ENCODE measurements around the gene SPDL1. TPM values are rescaled to one million over a fixed set of nuclear protein-coding genes. Genes with fewer than 3 reads are reported as not detected.
A peak's percentile ranks its signal among the peaks of the same experiment; 100 is the strongest.

Gene SPDL1
- total RNA-seq, 1 experiment from 2014 or later = 51.3 TPM

DNA sequence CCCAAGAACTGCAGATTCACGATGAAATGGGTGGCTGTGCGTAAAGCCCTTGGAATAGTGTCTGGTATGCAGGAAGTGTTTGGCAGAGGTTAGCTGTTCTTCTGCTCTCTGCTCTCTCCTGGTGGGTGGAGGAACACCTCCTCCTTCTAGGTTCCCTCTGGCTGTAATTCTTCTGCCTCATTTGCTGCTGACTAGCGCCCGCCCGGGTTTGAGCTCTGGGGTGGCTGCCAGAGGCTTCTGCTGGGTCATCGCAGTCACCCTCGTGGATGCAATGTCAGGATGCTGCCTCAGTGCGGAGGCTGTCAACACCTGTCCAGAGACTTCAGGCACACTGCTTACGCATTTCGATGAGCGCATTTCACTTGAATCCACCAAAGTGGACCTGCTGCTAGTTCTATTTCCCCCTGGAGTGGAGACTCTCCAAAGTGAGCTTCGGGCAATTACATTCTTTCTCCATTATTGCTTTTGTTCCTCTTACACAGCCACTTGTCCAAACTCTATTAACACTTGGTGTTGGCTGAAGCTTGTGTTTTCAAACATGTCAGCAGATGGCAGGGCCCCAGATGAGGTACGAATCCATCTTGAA is 65.2 kb downstream of the SPDL1 start:
- intact Hi-C loops (cut with micrococcal nuclease) = no loop called here
- no peaks in the 10 kb centered on the region for H3K9me3 Mint-ChIP-seq (ENCODE audit: unreplicated experiment)
- H3K4me3 Mint-ChIP-seq (ENCODE audit: unreplicated experiment) = no peak overlapping the region
- POLR2A ChIA-PET = no interaction called here
- DNase-seq (ENCODE audit: unreplicated experiment) = no peak
- no peaks in the 10 kb centered on the region for H3K36me3 Mint-ChIP-seq (ENCODE audit: insufficient read depth, unreplicated experiment)
- H3K4me1 Mint-ChIP-seq (ENCODE audit: insufficient read depth, unreplicated experiment) = peaks cover 7% of the 10 kb centered on the region
- H3K27me3 Mint-ChIP-seq (ENCODE audit: insufficient read depth, unreplicated experiment) = no peaks in the 10 kb centered on the region
- no peak overlapping the region for H3K27ac Mint-ChIP-seq (ENCODE audit: low read depth, unreplicated experiment)
- CTCF ChIA-PET = no interaction called here
- TF ChIP-seq CTCF (IDR thresholded peaks at IDR 0.05; ENCODE audit: unreplicated experiment) = no peak
- BruUV-seq (replicated peaks) = no TSS peak

DNA sequence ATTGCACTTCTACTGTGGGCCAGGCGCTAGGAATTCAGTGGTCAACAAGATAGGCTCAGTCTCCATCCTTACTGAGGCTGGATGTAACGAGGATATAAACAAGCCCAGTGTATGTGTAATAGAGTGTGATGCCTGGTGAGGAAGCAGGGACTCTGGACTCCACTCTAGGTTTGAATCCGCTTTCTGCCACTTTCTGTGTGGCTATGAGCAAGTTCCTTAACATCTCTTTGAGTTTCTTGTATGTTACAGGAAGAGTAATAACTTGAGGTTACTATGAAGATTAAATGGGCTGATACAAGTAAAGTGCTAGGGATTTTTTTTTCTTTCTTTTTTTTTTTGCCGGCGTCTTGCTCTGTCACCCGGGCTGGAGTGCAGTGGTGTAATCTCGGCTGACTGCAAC is 65.9 kb downstream of the SPDL1 start:
- TF ChIP-seq CTCF (IDR thresholded peaks at IDR 0.05; ENCODE audit: unreplicated experiment) = no peak
- H3K9me3 Mint-ChIP-seq (ENCODE audit: unreplicated experiment) = no peaks in the 10 kb centered on the region
- no peak for DNase-seq (ENCODE audit: unreplicated experiment)
- H3K36me3 Mint-ChIP-seq (ENCODE audit: insufficient read depth, unreplicated experiment) = no peaks in the 10 kb centered on the region
- H3K27ac Mint-ChIP-seq (ENCODE audit: low read depth, unreplicated experiment) = no peak overlapping the region
- intact Hi-C loops (cut with micrococcal nuclease) = no loop called here
- H3K4me3 Mint-ChIP-seq (ENCODE audit: unreplicated experiment) = no peak overlapping the region
- CTCF ChIA-PET = interaction anchor here (0.7 to 1.1 kb wide), 2 partner anchors 10 to 439 kb away, joined by 3 read pairs; no protein-coding TSS in a partner anchor
- H3K4me1 Mint-ChIP-seq (ENCODE audit: insufficient read depth, unreplicated experiment) = peaks cover 7% of the 10 kb centered on the region
- no TSS peak for BruUV-seq (replicated peaks)
- no peaks in the 10 kb centered on the region for H3K27me3 Mint-ChIP-seq (ENCODE audit: insufficient read depth, unreplicated experiment)
- POLR2A ChIA-PET = no interaction called here

DNA sequence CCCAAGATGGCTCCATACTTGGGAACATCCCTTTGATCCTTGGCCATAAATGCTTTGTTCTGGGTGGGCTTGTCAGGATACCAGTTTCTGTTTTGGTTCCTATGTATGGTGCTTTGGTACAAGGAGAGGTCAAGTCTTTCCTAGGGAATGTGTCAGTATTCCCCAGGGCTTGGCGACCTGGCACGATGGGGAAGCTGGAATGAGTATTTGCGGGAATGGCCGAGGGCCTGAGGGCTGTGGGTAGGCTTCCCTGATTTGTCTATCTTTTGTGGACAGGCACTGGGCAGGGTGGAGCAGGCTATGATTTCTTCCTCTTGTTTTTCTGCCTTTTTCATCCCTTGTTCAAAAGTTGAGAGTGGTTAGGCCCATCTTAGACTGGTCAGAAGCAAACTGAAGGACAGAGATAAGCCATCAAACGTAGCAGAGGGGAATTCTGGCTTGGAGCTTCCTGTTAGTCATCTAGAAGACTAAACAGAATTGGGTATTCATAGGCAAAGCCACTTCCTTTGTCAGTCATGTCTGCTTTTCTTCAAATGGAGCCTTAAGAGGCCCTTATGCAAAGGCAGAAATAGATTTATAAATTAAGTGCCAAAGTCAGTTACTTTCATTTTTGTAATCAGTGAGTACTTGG is 67.2 kb downstream of the SPDL1 start:
- Mint-ChIP-seq H3K9me3 (ENCODE audit: unreplicated experiment) (no peaks in the 10 kb centered on the region), H3K4me3 (ENCODE audit: unreplicated experiment) (no peak overlapping the region), H3K36me3 (ENCODE audit: insufficient read depth, unreplicated experiment) (no peaks in the 10 kb centered on the region), H3K4me1 (ENCODE audit: insufficient read depth, unreplicated experiment) (peaks cover 7% of the 10 kb centered on the region), H3K27me3 (ENCODE audit: insufficient read depth, unreplicated experiment) (no peaks in the 10 kb centered on the region), H3K27ac (ENCODE audit: low read depth, unreplicated experiment) (no peak overlapping the region)
- ChIA-PET CTCF (interaction anchor here (0.6 to 1.1 kb wide), 3 partner anchors 11 to 1094 kb away, joined by 3 to 4 read pairs (median 3); no protein-coding TSS in a partner anchor), POLR2A (no interaction called here)
- intact Hi-C loops (cut with micrococcal nuclease) = no loop called here
- TF ChIP-seq CTCF (IDR thresholded peaks at IDR 0.05; ENCODE audit: unreplicated experiment) = no peak
- peak; percentile 18 for DNase-seq (ENCODE audit: unreplicated experiment)
- no TSS peak for BruUV-seq (replicated peaks)

- no peak for TF ChIP-seq CTCF (IDR thresholded peaks at IDR 0.05; ENCODE audit: unreplicated experiment)
- Mint-ChIP-seq H3K36me3 (ENCODE audit: insufficient read depth, unreplicated experiment) (no peaks in the 10 kb centered on the region), H3K27ac (ENCODE audit: low read depth, unreplicated experiment) (no peak overlapping the region), H3K4me3 (ENCODE audit: unreplicated experiment) (no peak overlapping the region), H3K4me1 (ENCODE audit: insufficient read depth, unreplicated experiment) (peaks cover 10% of the 10 kb centered on the region), H3K27me3 (ENCODE audit: insufficient read depth, unreplicated experiment) (no peaks in the 10 kb centered on the region), H3K9me3 (ENCODE audit: unreplicated experiment) (no peaks in the 10 kb centered on the region)
- POLR2A ChIA-PET = no interaction called here
- intact Hi-C loops (cut with micrococcal nuclease) = no loop called here
- DNase-seq (ENCODE audit: unreplicated experiment) = peak; percentile 32
- BruUV-seq (replicated peaks) = no TSS peak
- CTCF ChIA-PET = interaction anchor here (0.7 to 0.8 kb wide), 2 partner anchors 10 to 621 kb away, joined by 3 to 4 read pairs; no protein-coding TSS in a partner anchor
Observed at GRCh38 chr5:169651526-169651925, 68.0 kb downstream of the SPDL1 start.
